K562 (cell line): ENCODE data around the gene DBP. TPM values are rescaled to one million over a fixed set of nuclear protein-coding genes. Genes with fewer than 3 reads are reported as not detected.

ENCODE experiments used
- CREB3L1 ChIP-seq: fragments of 450-650 bp; IDR thresholded peaks from 2 replicates; pipeline ENCODE4 v1.6.1; 2014; ENCODE audit warnings: low read depth, mild to moderate bottlenecking, moderate library complexity, borderline replicate concordance
- E4F1 ChIP-seq: fragments of 250-450 bp; sonication (Bioruptor Pico); IDR thresholded peaks from 2 replicates; pipeline ENCODE4 v1.5.0; 2021; ENCODE audit warnings: mild to moderate bottlenecking, borderline replicate concordance
- FOXM1 ChIP-seq, 2 experiments: fragments of 450-650 bp in 1 of 2; sonication (generic) in 1 of 2; formaldehyde crosslinking in 1 of 2; IDR thresholded peaks; 2 replicates each; pipeline versions ENCODE4 v1.6.1 to v1.9.0; 2017 to 2022; ENCODE audit warnings: low read depth in 2 of 2, mild to moderate bottlenecking in 2 of 2, missing genetic modification reagents in 1 of 2, moderate library complexity in 1 of 2
- JUND ChIP-seq, 2 experiments: IDR thresholded peaks; 2 replicates in 1 of 2; 3 replicates in 1 of 2; pipeline ENCODE4 v1.6.1; 2011; ENCODE audit warnings: borderline replicate concordance in 2 of 2, low read depth in 2 of 2, low read length in 2 of 2, improper control_type of control experiment in 1 of 2, missing biosample characterization in 1 of 2, missing genetic modification characterization in 1 of 2, missing genetic modification reagents in 1 of 2
- POLR3A ChIP-seq: IDR thresholded peaks from 2 replicates; pipeline ENCODE4 v1.6.1; 2011; ENCODE audit warnings: borderline replicate concordance, mild to moderate bottlenecking, moderate library complexity; ENCODE audit not compliant: insufficient read length, insufficient read depth; ENCODE audit errors: extremely low read depth
- TEAD1 ChIP-seq, 2 experiments: fragments of 450-650 bp in 1 of 2; sonication (generic) in 1 of 2; formaldehyde crosslinking; IDR thresholded peaks; 2 replicates each; pipeline versions ENCODE4 v1.4.0 to v1.8.0; 2020 to 2022; ENCODE audit warnings: mild to moderate bottlenecking in 2 of 2, missing genetic modification reagents in 1 of 2
- ZBED1 ChIP-seq: IDR thresholded peaks from 2 replicates; pipeline ENCODE4 v1.6.1; 2014
- ZBTB2 ChIP-seq: fragments of 450-650 bp; IDR thresholded peaks from 2 replicates; pipeline ENCODE4 v1.6.1; 2016; ENCODE audit warnings: antibody characterized with exemption
- ZMIZ1 ChIP-seq, 2 experiments: fragments of 150-350 bp in 1 of 2; IDR thresholded peaks; 2 replicates each; pipeline ENCODE4 v1.6.1; 2012 to 2016; ENCODE audit warnings: low read depth in 2 of 2, low read length in 2 of 2, mild to moderate bottlenecking in 1 of 2, moderate library complexity in 1 of 2
- ZNF639 ChIP-seq, 2 experiments: fragments of 200-800 bp in 1 of 2; sonication (Bioruptor generic) in 1 of 2; sonication (generic) in 1 of 2; formaldehyde crosslinking in 1 of 2; IDR thresholded peaks in 1 of 2; conservative IDR thresholded peaks in 1 of 2; 2 replicates each; pipeline versions ENCODE4 v1.5.0 to v1.6.1; 2016 to 2020; ENCODE audit warnings: missing compliant biosample characterization in 1 of 2, missing genetic modification characterization in 1 of 2, missing genetic modification reagents in 1 of 2
- ZNF696 ChIP-seq: fragments of 250-450 bp; sonication (Bioruptor Pico); conservative IDR thresholded peaks from 2 replicates; pipeline ENCODE4 v1.4.0; 2020; ENCODE audit warnings: mild to moderate bottlenecking, moderate library complexity
- ZNF766 ChIP-seq: fragments of 200-800 bp; sonication (Bioruptor generic); conservative IDR thresholded peaks from 2 replicates; pipeline ENCODE4 v1.6.1; 2016; ENCODE audit warnings: missing genetic modification characterization, missing compliant biosample characterization
- polyA plus RNA-seq, 8 experiments: library from polyadenylated mRNA; depleted of rRNA in 4 of 8; stranded (reverse) in 5 of 8; unstranded in 3 of 8; fragments of >200 nt; fragmentation: Nextera tagmentation in 2 of 8; fragmentation: Illumina TruSeq in 1 of 8; extraction: Ambion mirVana in 2 of 8; extraction: Trizol in 1 of 8; gene quantifications; 2 replicates each; pipeline versions ENCODE4 v1.2.1 to v1.2.3, GENCODE V29; 2011 to 2014; ENCODE audit warnings: inconsistent platforms in 1 of 8, missing spikeins in 1 of 8
- total RNA-seq, 7 experiments: library from RNA; depleted of rRNA in 6 of 7; stranded (reverse); fragments of >200 nt in 6 of 7; fragmentation: Illumina TruSeq in 2 of 7; extraction: Trizol in 2 of 7; gene quantifications; 2 replicates each; pipeline versions ENCODE4 v1.2.1 to v1.2.3, GENCODE V29; 2011 to 2021; ENCODE audit warnings: low replicate concordance in 1 of 7

The DBP gene
- total and polyA plus RNA-seq, 9 of the 15 experiments (the other 6 are each of a cell fraction or from before 2014, with no cell fraction given) = 0.25 to 5.5 (median 1.8) TPM

GRCh38 chr19:48681127-48681470, 43.9 kb upstream of the DBP start (continued):
- TF ChIP-seq E4F1 (CRISPR knock-in tag) (no peak), ZMIZ1 (IDR thresholded peaks at IDR 0.05; ENCODE audit: low read depth in 2 of 2, low read length in 2 of 2) (no peak), ZBTB2 (no peak), ZBED1 (no peak), CREB3L1 (no peak), JUND (IDR thresholded peaks at IDR 0.05; ENCODE audit: borderline replicate concordance, low read depth, low read length) (peak; percentile 41; the same call in 1 of the 2 replicates), JUND (tag; IDR thresholded peaks at IDR 0.05; ENCODE audit: borderline replicate concordance, low read depth, low read length) (no peak; the same call in 2 of the 3 replicates), ZNF766 (CRISPR knock-in tag) (0 out of 2 replicates have a peak, but pooled peaks have one; percentile 42), ZNF696 (CRISPR knock-in tag) (no peak), TEAD1 (CRISPR knock-in tag; IDR thresholded peaks at IDR 0.05) (peak; percentile 1 to 26; a peak in 1 of 4 replicates), FOXM1 (IDR thresholded peaks at IDR 0.05; ENCODE audit: low read depth) (no peak), FOXM1 (CRISPR knock-in tag; IDR thresholded peaks at IDR 0.05; ENCODE audit: low read depth) (no peak), POLR3A (no peak), ZNF639 (CRISPR knock-in tag; conservative IDR thresholded peaks at IDR 0.05 in 1 of 2, IDR thresholded peaks at IDR 0.05 in 1 of 2) (peak in 1 of 2 experiments; percentile 58; a peak in 1 of 4 replicates)
